ENCODE measurements around the gene TMEM132A.

Gene TMEM132A

DNA sequence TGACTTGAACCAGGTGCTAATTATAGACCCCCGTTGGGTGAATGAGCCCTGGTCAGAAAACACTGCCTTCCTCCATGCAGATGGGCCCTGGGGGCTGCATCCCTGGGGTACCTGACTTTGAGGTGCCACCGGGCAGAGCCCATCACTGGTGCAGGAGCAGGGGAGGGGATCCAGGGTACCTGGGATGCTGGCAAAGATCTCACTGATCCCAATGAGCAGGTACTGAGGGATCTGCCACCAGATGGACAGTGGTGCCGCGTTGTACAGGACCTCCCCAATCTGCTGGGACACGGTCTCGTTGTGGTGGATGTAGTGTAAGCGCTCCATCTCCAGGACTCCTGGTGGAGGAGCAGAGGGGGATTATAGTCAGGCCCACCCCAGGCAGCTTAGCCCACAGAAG is 15.0 kb downstream of the TMEM132A start:
- DNase-seq, result no peak

DNA sequence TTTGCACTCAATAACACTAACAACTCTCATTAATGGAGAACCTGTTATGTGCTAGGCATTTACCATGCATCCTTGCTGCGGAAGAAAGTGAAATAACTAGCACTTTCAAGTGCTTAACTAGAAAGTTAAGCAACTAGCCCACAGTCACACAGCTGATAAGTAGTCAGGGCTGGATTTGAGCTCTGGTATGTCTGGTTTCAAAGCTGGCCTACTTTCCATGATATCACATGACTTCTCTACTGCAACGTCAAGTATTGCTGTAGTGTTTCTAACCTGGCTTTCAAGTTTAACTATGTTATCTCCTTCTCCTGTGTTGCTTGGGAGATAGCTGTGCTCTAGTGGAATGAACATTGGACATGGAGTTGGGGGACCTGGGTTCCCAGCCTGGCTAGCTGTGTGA is 15.6 kb downstream of the TMEM132A start:
- DNase-seq, result no peak

DNA sequence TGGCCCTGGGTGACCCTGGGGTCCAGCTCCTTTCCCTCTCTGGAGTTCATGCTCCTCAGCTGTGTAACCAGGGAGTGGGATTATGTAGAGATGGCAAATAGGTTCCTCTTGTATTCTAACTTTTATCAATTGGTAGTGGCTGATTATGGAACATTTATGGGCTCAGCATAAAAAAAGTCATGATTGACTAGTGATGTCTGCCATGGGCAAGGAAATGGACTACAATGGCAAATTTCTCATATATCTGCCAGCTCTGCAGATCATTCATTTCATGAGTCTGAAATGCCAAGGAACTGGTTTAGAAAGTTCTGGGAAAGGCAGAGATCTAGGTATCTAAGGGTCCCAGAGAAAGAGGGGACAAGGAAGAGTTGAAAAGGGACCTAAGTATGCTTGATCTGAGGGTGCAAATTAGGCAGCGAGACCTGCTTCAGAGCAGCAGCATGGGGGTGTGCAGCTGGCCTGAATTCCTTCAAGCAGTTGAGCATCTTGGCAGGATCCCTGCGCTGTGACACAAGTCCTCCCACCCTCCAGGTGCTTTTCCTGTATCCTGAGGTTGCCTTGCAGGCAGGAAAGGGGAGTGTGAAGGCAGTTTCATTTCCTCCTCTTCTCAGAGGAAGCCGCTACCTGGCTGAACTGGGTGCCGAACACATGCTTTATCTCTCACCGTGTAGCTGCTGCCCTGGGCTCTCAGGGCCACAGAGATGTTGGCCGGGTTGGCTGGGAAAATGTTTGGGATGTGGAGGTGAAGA is 17.3 kb downstream of the TMEM132A start:
- no peak for DNase-seq

DNA sequence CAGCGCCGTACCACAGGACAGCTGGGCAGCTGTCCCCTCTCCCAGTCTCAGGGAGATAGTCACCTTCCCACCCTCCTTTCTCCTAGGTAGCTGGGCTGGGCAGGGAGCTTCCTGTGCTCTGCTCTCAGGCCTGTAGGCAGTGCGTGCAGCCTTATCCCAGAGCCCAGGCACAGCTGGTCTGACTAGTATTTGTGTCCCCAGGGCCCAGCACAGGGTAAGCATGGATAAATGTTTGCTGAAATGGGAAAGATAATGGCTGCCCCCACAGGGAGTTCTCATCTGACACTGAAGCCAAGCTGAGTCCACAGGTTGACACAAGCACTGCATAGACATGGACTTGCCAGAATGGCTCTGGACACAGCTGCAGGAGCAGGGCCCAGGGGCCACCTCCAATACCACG is 18.0 kb downstream of the TMEM132A start:
- no peak for DNase-seq

DNA sequence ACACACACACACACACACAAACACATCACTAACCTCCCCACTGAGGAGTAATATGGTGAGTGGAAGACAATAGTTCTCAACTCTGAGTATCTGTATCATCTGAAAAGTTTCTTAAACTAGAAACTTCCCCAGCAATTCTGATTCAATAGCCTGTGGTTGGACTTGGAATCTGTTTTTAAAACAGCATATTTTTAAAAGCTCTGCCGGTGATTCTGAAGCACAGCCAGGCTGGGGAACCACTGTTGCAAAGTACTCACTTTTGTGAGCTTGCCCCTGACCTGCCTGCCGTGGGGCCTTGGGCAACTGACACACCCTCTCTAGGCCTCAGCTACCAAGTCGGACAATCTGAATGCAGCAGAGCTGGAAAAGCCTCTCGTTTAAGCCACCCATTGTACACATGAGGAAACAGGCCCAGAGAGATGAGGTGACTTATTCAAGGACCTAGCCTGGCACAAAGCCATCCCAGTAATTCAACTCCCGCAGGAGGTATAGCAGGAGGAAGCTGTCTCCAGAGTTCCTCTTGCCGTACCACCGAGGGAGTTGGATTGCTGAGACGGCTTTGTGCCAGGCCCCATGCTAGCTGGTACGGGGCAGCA is 18.8 kb downstream of the TMEM132A start:
- DNase-seq, result no peak

DNA sequence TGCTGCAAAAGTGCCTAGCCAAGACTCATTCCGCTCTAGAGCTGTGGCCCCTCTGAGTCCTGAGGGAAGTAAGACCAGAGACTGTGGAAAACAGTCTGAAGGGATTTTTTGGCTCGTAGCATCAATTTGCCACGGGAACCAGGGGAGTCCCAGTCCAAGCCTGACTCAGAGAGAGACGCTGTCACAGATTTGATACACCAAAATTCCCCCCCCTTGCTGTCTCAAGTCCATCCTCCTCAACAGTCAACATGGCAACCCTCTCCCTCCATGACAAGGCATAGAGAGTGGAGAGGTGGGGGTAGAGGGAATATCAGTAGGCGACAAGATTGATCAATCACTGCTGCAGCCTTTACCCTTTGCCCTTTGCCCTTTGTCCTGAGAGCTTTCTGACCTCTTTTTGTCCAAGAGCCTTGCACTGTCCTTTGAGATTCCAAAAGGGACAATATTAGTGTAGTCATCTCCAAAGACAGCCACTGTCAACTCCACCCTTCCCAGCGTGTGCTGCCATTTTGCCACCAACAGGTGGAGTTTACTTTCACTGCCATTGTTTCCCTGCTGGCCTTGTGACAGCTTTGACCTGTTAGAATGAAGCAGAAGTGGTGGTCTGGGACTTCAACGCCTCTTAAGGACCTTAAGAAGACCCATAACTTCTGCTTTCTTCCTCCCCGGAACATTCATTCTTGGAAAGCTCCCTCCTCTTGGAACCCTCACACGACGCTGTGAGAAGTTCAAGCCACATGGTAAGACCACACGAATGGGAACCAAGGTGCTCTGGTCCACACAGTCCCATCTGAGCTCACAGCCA is 20.4 kb downstream of the TMEM132A start:
- DNase-seq, result no peak

DNA sequence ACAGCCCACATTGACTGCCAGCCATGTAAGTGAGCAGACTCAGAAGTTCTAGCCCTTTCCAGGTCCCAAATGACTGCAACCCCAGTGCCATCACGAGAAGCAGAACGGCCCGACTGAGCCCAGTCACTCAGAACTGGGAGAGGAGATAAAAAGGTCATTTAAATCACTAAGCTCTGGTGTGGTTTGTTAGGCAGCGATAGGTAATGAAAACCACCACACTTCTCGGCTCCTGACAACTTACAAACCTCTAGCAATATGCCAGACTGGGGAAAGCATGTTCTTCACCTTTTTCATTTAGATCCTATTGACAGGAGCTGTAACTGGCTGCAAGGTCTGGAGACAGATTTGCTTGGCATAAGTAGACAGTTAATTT is 21.0 kb downstream of the TMEM132A start:
- DNase-seq, result no peak

DNA sequence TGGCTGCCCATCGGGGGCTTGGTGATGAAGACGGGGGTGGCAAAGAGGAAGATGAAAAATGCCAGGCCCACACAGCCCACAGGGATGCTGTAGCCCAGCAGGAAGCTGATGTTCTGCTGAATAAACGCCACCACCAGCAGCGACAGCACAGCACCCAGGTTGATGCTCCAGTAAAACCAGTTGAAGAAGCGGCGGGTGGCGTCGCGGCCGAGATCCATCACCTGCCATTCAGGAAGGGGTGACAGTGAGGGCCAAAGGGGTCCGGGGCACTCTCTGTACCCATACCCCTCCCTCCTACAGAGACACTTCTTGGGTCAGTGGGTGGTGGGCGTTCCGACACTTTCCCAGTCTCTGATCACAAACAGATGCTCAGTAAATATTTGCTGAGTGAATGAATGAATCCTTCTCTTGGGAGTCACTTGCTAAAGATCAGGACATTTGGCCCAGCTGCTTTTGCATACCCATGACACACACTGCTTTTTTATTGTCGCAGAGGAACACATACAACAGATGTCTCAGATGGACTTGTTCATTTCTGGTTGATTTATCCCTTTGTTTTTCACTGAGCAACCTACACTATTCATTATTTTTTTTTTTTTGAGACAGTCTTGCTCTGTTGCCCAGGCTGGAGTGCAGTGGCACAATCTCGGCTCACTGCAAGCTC is 22.5 kb downstream of the TMEM132A start:
- no peak for DNase-seq

DNA sequence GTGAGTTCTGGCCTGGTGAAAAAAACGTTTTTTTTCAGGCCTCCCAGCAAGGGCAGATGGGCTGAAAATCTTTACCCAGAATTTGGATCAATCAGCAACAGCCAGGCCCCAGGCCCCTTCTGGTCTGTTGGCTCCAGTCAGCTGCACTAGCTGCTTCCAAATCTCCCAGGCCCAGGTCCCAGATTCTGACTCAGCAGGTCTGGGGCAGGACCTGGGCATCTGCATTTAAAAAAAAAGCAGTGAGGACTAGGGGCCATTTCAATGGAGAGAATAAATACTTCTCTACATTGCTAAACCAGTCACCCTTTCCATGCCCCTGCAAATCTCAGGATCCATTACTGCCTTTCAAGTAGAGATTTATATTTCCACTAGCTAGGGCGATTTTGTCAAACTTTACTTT is 23.4 kb downstream of the TMEM132A start:
- DNase-seq, result no peak

DNA sequence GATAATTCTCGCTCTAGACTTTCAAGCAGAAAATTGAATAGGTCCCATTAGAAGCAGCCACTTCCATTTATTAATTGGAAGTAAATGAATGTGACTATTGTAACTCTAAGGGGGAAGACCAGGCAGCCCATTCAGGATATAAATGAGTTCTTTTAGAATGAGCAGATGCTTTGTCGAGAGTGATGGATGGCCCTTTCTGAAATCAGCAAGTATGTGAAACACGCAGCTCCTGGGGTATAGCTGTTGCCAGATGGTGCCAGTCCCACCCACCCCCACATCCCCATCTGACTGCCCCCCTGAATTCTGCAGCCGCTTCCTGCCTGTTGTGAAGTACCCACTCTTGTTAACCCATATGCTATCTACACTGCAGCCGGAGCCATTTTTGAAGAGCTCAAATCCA is 24.0 kb downstream of the TMEM132A start:
- no peak for DNase-seq

DNA sequence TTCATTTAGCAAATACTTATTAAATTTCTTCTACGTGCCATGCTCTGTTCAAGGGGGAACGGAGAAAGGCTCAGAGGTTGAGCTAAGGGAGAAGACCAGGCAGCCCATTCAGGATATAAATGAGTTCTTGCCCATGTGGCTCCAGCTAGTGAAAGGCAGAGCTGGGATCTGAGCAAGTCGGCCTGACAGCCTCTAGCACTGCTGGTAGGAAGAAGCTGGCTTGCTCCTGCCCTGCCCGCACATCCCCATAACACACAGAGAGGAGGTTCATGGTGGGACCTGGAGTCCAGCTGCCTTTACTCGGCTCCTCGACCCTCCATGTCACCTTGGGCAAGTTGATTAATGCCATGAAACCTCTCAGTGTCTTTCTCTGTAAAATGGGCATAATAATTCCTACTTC is 25.8 kb downstream of the TMEM132A start:
- DNase-seq, result no peak

DNA sequence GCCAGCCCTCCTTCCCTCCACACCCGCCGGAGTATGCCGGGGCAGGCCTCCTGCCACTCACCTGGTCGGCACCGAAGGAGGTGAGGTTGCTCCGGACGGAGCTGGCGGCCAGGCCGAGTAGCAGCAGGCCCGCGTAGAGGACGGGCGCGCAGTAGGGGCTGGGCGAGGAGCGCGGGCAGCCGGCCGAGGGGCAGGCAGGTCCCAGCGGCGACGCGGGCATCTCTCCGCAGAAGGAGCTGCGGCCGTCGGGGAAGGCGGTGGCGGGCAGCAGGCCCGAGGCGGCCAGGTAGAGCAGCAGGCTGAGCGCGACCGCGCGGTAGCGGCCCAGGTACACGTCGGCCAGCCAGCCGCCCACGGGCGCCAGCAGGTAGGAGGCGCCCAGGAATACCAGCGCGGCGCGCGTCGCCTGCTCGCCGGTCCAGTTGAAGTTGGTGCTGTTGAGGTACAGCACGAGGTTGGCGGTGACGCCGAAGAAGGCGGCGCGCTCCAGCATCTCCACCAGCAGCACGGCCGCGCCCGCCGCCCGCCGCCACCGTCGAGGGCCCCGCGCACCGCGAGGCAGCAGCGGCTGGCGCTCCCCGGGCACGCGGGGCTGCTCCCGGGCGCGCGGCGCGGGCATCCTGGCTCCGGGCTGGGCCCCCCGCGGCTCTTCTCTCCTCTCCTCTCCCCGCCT is 26.8 kb downstream of the TMEM132A start:
- DNase-seq, result no peak

DNA sequence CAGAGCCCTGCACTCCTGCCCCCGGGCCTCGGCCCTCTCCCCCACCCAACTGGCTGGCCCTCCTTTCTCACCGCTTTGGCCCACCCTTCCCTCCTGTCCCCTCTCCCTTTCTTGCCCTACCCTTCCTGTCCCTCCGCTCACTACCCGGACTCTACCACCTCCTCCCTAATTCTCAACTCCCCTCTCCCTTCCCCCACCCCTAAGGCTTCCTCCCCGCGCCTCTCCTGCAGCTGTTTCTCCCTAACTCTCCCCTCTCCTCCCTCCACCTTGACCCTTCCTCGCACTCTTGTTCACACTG is 27.3 kb downstream of the TMEM132A start:
- DNase-seq, result no peak

DNA sequence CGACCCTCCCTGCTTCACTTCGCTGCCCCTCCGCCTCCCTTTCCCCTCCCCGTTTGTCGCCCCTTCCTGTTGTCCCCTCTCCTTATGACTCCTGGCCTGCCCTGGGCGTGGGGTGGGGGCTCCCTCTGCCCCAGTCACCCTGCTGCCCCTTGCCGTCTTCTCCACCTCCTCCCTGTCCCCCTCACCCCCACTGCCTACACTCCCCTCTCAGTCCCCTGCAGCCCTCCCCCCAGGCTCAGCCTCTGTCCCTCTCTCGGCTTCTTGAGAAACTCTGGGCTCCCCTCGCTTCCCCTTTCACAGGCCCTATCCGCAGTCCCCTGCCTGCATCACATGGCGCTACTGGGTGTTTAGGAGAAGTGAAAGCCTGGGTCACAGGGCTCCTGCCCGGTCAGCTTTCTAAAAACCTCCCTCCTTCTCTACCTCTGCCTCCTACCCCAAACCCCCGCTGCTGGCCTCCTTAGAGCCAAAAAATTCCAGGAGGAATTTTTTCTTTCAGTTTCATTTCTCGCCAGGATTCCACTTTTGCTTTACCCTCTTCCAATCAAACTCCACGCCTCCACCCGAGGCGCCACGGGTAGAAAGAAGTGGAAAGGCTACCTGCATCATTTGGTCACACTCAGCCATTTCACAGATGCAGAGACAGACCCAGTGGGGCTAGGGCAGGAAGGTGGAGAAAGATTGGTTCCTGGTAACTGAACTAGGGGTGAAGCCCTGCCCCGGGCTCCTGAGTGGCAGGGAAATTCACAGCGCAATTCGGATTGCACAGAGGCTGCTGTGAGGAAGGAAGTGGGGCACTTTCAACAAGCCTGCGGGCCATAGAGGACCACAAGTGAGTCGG is 27.9 kb downstream of the TMEM132A start, which contains the start of gene SLC15A3:
Gene SLC15A3 (minus strand): TSS at position 273 of the 838 bp plus-strand sequence. CDS start 625 bp downstream, outside the sequence.
- DNase-seq, result no peak

DNA sequence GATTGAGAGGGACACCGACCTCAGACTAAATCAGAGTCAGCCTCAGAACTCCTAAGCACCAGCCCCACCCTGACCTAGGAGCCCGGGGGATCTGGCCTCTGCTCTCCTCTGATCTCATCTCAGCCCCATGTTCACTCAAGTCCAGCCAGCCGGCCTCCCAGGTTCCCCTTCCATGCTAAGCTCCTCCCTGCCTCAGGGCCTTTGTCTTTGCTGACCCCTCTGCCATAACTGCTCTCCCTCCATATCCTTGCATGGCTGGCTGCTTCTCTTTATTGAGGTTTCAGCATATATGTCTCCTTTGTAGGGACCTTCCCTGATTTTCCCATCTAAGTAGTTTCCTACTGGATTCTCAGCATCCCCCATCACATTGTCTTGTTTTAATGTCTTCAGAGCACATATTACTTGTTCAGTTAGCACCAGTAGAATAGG is 28.5 kb downstream of the TMEM132A start:
- no peak for DNase-seq

DNA sequence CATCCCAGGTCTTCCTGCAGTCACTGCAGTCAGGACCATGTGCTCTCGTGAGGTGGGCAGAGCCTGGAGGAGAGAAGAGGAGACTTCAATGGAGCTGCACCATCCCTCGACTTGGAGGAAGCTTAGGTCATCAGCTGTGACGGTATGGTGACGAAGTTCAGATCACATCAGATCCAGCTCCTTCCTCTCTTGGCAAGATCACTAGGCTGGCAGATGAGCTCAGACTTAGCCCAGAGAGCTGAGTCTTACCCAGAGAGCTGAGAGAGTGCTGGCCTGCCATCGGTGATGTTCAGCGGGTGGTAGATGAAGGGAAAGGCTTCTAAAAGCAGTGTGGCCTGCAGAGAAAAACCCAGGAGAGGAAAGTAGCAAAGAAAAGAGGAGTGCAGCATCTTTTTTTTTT is 29.5 kb downstream of the TMEM132A start:
- DNase-seq, result no peak

DNA sequence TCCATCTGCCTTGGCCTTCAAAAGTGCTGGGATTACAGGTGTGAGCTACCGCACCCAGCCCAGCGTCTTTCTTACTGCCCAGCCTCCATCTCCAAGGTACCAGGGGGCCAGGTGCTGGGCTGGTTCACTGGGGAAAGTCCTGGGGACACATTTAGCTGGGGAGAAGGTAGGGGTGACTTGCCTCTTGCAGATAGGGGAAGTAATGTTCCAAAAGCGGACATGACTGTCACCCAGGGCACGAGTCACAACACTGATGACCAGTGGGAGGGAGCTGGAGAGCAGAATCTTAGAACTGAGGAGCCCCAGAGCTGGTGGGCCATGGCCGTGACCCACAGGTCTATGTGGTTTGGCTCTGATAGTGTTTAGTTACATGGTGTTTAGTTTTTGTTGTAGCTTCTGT is 30.2 kb downstream of the TMEM132A start:
- DNase-seq, result no peak

DNA sequence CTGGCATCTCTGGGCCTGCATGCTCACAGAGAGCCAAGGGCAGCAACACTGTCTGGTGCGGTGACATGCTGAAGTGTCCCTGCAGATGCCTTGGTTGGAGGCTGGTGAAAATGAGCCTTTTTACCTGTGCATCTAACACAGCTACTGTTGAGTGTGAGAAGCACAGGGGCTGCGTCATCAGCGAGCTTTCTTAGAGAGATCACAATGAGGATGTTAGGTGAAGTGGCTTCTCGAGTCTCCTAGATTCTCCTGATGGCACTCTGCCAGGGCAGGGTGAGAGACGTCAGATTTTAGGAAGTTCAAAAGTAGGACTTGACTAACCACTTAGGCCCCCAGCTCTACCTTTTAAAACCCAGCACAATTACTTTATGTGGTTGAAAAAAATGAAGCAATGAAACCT is 31.3 kb downstream of the TMEM132A start:
- DNase-seq, result no peak

DNA sequence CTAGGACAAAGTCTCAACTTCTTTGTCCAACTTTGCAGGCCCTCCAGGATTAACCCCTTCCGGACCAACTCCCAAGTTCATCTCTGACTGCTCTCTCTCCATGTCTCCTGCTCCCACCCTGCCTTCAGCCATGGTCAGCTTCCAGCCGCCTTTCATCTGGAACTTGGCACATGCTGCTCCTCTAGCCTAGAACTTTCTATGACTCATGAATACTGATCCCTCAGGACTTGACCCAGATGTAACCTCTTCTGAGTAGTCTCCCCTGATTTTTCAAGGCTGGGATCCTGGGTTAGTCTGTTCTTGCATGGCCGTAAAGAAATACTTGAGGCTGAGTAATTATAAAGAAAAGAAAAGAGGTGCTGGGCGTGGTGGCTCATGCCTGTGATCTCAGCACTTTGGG is 32.9 kb downstream of the TMEM132A start:
- DNase-seq, result no peak

DNA sequence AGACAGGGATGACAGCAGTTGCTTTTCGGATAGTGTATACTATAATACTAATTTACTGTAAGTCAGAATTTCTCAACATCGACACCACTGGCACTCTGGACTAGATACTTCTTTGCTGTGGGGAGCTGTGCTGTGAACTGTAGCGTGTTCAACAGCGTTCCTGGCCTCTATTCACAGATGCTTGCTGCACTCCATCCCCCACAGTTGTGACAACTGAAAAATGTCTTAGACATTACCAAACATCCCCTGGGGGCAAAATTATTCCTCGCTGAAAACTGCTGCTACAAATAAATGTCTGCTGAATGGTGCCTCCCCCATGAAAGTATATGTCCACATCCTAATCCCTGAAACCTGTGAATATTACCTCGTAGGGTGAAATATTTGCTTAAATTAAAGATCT is 35.2 kb downstream of the TMEM132A start:
- no peak for DNase-seq

DNA sequence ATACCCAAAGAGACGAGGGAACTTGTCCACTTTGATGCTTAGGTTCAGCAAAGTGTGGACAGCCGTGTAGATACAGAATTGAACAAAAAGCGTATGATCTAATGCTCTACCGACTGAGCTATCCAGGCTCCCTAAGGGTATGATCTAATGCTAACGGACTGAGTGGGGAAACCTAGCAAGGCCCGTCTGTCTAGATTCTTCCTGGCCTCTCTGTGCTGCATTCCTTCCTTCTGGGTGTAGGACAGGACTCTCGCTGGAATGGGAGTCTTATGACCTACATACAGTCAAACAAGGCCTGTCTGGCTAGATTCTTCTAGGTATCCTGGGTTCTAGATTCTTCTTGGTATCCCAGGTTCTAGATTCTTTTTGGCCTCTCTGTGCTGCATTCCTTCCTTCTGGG is 36.1 kb downstream of the TMEM132A start:
- no peak for DNase-seq

DNA sequence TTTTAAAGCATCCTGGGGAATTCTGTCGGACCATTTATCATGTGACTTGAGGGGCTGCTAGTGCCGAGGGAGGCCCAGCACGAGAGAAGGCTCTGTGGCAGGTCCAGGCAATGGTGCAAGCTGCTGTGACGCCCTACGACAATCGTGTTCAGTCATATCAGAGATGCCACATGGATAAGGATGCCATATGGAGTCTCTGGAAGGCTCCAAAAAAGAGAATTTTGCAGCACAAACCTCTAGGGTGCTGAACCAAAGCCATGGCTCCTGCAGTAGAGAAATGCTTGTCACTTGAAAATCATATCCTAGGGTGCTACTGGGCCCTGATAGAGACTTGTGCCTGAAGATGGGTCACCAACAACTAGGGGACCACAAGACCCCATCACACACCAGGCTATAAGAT is 40.5 kb downstream of the TMEM132A start:
- no peak for DNase-seq
